Lower lobe of right lung (tissue), 2 donors: ENCODE results near the gene B3GALT6. TPM values are rescaled to one million over a fixed set of nuclear protein-coding genes. Genes with fewer than 3 reads are reported as not detected.

Source experiments
- ATAC-seq, 2 donors: fragments of 200-7000 bp; cut with Tn5 transposase; one replicate each; pipeline ENCODE4 v1.9.1; 2020 to 2022; ENCODE audit warnings: mild to moderate bottlenecking in 2 of 2, moderate library complexity in 2 of 2
- DNase-seq: peaks from one replicate; pipeline ENCODE4 v3.0.0-alpha.2; 2020
- H3K27ac ChIP-seq: fragments of 200-600 bp; one replicate; pipeline ENCODE4 v1.8.0; 2022
- H3K27me3 ChIP-seq: fragments of 200-600 bp; one replicate; pipeline ENCODE4 v1.8.0; 2022; ENCODE audit warnings: low read depth
- H3K36me3 ChIP-seq: fragments of 200-600 bp; one replicate; pipeline ENCODE4 v1.8.0; 2022; ENCODE audit warnings: mild to moderate bottlenecking
- H3K4me1 ChIP-seq: fragments of 200-600 bp; one replicate; pipeline ENCODE4 v1.8.0; 2022
- H3K4me3 ChIP-seq: fragments of 200-600 bp; one replicate; pipeline ENCODE4 v1.8.0; 2022; ENCODE audit warnings: mild to moderate bottlenecking
- H3K9me3 ChIP-seq: fragments of 200-600 bp; one replicate; pipeline ENCODE4 v1.8.0; 2022
- intact Hi-C: fragments of 100-400 bp; cut with DNase I; formaldehyde crosslinking; loops from one replicate; pipeline ENCODE4 v1.11.0; 2022
- total RNA-seq: library from RNA; stranded (reverse); fragmentation: NEBNext Ultra II Directional; extraction: Animal tissue kit (Norgen Biotek cat#: 25700); gene quantifications from one replicate; pipeline ENCODE4 v1.2.1, GENCODE V29; 2021
- TF ChIP-seq, protein P1 (sequence below): fragments of 200-600 bp; IDR thresholded peaks from one replicate; pipeline ENCODE4 v1.8.0; 2022; ENCODE audit warnings: antibody characterized with exemption, mild to moderate bottlenecking
- donor health status: DM: no; HTN: yes; CAD: no; lungs with severe emphysema.

Gene B3GALT6
- total RNA-seq, 1 donor from 2014 or later, result 13.7 TPM

DNA sequence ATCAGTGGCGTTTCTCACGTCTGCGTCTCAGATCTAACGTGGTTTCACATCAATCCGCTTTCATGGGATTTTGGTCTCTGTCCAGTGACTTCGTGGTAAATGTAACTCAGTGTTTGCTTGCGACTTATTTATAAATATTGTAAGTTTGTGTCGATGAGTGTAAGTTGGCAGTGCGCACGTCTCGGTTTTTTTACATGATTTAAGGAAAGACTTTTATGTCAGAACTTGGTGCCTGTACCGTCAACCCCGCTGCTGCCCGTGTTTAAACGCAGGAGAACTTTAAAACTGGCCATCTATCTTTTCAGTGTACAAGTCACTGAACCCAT lies 1.5 kb downstream of the B3GALT6 start:
- Histone ChIP-seq H3K27me3 (peaks cover 18% of the 10 kb centered on the region), H3K4me1 (peaks cover 34% of the 10 kb centered on the region), H3K4me3 (no peak overlapping the region), H3K27ac (no peak overlapping the region), H3K9me3 (no peaks in the 10 kb centered on the region), H3K36me3 (peaks cover 7% of the 10 kb centered on the region)
- ATAC-seq, result no peak
- TF ChIP-seq, protein P1, sequence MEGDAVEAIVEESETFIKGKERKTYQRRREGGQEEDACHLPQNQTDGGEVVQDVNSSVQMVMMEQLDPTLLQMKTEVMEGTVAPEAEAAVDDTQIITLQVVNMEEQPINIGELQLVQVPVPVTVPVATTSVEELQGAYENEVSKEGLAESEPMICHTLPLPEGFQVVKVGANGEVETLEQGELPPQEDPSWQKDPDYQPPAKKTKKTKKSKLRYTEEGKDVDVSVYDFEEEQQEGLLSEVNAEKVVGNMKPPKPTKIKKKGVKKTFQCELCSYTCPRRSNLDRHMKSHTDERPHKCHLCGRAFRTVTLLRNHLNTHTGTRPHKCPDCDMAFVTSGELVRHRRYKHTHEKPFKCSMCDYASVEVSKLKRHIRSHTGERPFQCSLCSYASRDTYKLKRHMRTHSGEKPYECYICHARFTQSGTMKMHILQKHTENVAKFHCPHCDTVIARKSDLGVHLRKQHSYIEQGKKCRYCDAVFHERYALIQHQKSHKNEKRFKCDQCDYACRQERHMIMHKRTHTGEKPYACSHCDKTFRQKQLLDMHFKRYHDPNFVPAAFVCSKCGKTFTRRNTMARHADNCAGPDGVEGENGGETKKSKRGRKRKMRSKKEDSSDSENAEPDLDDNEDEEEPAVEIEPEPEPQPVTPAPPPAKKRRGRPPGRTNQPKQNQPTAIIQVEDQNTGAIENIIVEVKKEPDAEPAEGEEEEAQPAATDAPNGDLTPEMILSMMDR, result no peak
- DNase-seq, result no peak
- intact Hi-C loops, result no loop called here

- DNase-seq, result no peak
- intact Hi-C loops, result no loop called here
Observed at GRCh38 chr1:1234180-1234808, 2.3 kb downstream of the B3GALT6 start.

GRCh38 chr1:1235016-1235744 lies 3.1 kb downstream of the B3GALT6 start:
- intact Hi-C loops, result no loop called here
- H3K9me3 ChIP-seq, result no peaks in the 10 kb centered on the region
- H3K4me1 ChIP-seq, result peaks cover 23% of the 10 kb centered on the region
- no peak overlapping the region for H3K4me3 ChIP-seq
- H3K27me3 ChIP-seq, result peaks cover 30% of the 10 kb centered on the region
- H3K27ac ChIP-seq, result no peak overlapping the region
- H3K36me3 ChIP-seq, result peaks cover 3% of the 10 kb centered on the region
- TF ChIP-seq, protein P1, result no peak
- DNase-seq, result no peak
- no peak for ATAC-seq

More at GRCh38 chr1:1234180-1234808, 2.3 kb downstream of the B3GALT6 start:
- Histone ChIP-seq H3K27ac (no peak overlapping the region), H3K9me3 (no peaks in the 10 kb centered on the region), H3K4me3 (no peak overlapping the region), H3K36me3 (peaks cover 3% of the 10 kb centered on the region), H3K4me1 (peaks cover 32% of the 10 kb centered on the region), H3K27me3 (peaks cover 26% of the 10 kb centered on the region)
- TF ChIP-seq, protein P1, result no peak
- ATAC-seq, result no peak

DNA sequence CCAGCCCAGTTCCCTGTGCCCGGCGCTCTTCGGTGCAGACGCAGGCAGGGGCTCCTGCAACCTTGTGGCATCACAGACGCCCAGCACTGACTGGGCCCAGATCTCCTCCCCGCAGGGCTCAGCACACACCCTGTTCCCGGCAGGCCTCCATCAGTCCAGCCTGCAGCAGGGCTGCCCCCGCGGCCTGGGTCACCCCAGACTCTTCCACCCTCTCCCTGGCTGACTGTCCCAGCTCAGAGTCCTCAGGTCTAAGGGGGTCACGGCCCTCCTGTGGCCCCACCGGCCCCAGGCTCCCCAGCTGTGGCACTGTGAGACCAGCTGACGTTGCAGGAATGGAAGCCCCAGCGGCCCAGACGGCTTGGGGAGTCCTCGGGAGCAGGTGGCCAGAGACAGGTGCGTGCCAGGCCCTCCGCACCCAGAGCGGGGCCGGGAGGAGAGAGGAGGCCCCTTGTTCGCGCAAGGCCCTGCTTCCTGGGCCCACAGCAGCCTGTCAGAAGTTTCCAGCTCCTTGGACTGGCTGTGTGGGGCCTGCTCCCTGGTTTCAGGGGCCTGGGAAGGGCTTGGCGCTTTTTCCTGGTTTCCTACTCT lies 4.2 kb downstream of the B3GALT6 start:
- DNase-seq, result no peak
- no peak for ATAC-seq
- intact Hi-C loops, result no loop called here

More for the DNA sequence above, 4.2 kb downstream of the B3GALT6 start:
- Histone ChIP-seq H3K4me3 (no peak overlapping the region), H3K36me3 (peaks cover 3% of the 10 kb centered on the region), H3K27me3 (peaks cover 30% of the 10 kb centered on the region), H3K4me1 (peaks cover 13% of the 10 kb centered on the region), H3K9me3 (no peaks in the 10 kb centered on the region), H3K27ac (no peak overlapping the region)
- TF ChIP-seq, protein P1, result no peak
